ENCODE data around the gene CCDC172.

CCDC172 gene, protein sequence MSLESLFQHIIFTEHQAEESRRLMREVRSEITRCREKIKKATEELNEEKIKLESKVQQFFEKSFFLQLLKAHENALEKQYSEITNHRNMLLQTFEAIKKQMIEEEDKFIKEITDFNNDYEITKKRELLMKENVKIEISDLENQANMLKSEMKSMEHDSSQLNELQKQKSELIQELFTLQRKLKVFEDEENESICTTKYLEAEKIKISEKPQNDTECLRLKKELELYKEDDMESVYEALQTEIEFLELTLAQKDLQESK

DNA sequence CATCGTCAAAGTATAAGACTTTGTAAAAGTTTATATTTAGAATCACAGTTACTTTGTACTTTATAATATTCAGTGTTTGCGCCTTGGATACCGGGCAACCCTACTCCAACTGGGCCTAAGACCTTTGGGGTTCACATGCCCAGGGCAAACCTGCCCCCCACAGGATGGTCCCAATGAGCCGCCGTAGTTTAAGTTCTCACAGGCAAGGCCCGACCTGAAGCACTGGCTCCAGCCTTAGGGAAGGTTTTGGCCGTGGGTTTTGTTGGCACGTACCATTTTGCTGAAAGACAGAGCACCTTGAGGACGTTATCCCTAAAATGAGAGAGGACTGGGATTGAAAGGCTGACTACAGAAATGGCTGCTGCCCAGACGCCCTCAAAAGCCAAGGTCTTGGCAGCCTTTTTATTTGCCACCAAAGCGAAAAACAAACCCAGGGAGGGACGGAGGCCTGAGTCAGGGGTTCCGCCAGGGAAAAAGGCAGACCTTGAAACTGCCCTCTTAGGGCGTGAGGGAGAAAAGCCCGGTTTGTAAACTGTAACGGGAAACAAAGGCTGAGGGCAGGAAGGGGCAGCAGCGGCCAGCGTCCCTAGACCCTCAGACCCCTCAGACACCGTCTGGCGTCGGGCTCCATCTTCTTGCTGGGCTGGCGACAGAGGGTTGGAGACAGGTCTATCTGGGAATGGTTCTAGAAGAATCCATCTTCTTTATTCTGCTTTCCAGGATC lies at the start of gene CCDC172:
Gene CCDC172 (plus strand): TSS at position 222 of the 724 bp plus-strand sequence. CDS start 564 bp downstream, outside the sequence.
- no peak for DNase-seq (ENCODE audit: low read depth)
- TF ChIP-seq, protein P1, sequence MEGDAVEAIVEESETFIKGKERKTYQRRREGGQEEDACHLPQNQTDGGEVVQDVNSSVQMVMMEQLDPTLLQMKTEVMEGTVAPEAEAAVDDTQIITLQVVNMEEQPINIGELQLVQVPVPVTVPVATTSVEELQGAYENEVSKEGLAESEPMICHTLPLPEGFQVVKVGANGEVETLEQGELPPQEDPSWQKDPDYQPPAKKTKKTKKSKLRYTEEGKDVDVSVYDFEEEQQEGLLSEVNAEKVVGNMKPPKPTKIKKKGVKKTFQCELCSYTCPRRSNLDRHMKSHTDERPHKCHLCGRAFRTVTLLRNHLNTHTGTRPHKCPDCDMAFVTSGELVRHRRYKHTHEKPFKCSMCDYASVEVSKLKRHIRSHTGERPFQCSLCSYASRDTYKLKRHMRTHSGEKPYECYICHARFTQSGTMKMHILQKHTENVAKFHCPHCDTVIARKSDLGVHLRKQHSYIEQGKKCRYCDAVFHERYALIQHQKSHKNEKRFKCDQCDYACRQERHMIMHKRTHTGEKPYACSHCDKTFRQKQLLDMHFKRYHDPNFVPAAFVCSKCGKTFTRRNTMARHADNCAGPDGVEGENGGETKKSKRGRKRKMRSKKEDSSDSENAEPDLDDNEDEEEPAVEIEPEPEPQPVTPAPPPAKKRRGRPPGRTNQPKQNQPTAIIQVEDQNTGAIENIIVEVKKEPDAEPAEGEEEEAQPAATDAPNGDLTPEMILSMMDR (IDR thresholded peaks at IDR 0.05; ENCODE audit: low read depth, low read length, missing control alignments): no peak
- no peak within 1 kb of the TSS for H3K4me3 ChIP-seq (ENCODE audit: low read depth, low read length)

DNA sequence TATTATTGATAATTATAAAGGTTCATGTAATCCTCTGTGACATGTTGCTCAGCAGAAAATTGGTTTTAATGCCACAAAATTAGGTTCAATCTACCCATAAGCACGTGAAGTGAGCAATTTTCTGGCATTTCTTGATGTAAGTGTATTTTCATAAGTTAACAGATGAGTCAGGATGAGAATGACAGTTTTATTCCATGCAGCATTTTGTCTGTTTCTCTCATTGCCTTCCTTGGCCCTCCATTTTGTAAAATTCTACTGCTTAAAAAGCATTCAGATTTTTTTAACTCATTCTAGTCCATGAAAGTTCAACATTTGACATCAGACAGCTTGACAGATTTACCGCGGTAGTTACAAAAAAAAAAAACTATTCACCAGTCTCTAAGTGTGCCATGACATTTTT lies 47.3 kb upstream of the CCDC172 start:
- DNase-seq (ENCODE audit: low read depth): no peak
- H3K4me3 ChIP-seq (ENCODE audit: low read depth, low read length): no peak overlapping the region
- TF ChIP-seq, protein P1 (IDR thresholded peaks at IDR 0.05; ENCODE audit: low read depth, low read length, missing control alignments): no peak

DNA sequence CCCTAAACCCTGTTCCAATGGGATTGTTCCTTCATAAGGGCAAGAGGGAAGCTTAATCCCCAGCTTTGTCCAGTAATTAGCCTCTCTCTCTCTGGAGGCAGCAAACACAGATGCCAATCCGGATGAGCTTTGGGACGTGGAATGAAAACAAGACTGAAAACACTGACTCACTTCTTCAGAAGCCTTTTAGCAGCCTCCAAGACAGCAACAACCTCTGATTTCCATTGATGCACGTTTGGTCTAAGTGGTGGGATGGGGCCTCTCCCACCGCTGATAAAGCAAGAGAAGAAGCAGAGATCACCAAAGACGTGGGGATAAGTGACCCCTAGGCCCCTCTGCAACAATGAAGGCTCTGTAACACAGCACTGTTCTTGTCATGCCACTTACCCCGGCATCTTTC lies 45.4 kb upstream of the CCDC172 start:
- H3K4me3 ChIP-seq (ENCODE audit: low read depth, low read length): no peak overlapping the region
- DNase-seq (ENCODE audit: low read depth): no peak
- TF ChIP-seq, protein P1 (IDR thresholded peaks at IDR 0.05; ENCODE audit: low read depth, low read length, missing control alignments): no peak

- no peak overlapping the region for H3K4me3 ChIP-seq (ENCODE audit: low read depth, low read length)
- TF ChIP-seq, protein P1 (IDR thresholded peaks at IDR 0.05; ENCODE audit: low read depth, low read length, missing control alignments): no peak
- no peak for DNase-seq (ENCODE audit: low read depth)
Measured at GRCh38 chr10:116281775-116282174, 42.5 kb upstream of the CCDC172 start.

DNA sequence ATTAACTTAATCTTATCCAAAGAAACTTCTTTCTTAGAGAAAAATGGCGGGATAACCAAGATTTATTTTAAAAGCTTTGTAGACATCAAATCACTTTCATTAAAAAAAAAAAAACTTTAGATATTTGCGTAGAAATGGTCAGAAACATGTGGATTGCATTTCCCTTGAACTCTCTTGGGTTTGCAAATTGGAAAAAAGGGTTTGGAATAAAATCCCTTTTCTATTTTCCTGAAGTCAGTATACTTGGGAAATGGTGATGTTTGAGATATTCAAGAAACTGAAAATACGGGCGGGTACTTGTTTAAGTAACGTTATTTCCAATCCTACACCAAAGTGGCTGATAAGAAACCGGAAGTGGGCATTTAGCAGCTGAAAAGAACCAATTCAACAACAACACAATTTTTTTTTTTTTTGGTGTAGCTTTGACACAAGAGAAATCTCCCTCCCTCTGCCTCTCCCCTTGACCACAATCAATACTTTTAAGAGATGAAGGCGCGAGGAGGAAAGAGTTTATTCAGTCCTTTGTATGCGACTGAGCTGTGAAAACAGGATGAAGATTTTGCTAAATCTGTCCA lies 37.5 kb upstream of the CCDC172 start:
- TF ChIP-seq, protein P1 (IDR thresholded peaks at IDR 0.05; ENCODE audit: low read depth, low read length, missing control alignments): no peak
- H3K4me3 ChIP-seq (ENCODE audit: low read depth, low read length): no peak overlapping the region
- no peak for DNase-seq (ENCODE audit: low read depth)

DNA sequence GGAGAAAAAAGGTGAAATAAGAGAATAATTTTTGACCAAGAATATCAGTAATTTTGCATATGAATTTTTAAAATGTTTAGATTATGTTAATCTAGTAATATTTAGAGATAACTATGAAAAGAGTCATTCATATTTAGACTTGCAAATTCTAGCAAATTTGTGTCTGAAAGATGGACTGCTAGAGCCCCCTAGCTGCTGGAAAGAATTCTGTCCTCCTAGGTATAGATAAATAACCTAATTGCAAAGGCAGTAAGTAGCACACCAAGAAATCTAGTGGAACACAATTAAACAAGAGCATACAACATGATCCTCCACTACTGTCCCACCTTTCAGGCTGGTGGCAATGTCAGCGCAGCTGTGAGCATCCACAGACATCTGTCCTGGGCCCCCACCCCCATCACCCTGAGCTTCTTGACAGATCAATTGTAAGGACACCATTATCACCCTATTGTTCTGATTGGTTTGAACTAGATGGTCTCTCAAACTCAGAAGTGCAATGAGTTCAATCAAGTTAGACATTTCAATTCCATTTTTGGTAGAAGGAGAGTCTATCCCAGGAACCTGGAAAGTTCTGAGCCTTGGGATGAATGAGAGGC lies 36.2 kb upstream of the CCDC172 start:
- H3K4me3 ChIP-seq (ENCODE audit: low read depth, low read length): no peak overlapping the region
- TF ChIP-seq, protein P1 (IDR thresholded peaks at IDR 0.05; ENCODE audit: low read depth, low read length, missing control alignments): peak; percentile 43
- no peak for DNase-seq (ENCODE audit: low read depth)
